Measurements from ENCODE around the gene ACTRT2.

The ACTRT2 gene

GRCh38 chr1:2980849-2981248, 40.4 kb upstream of the ACTRT2 start:
- Histone ChIP-seq H3K4me3 (no peak overlapping the region), H3K27ac (no peak overlapping the region)
- peak; percentile 62 for DNase-seq (ENCODE audit: low spot score)
- TF ChIP-seq CTCF (IDR thresholded peaks at IDR 0.05): no peak

GRCh38 chr1:2981388-2981787, 39.9 kb upstream of the ACTRT2 start:
- Histone ChIP-seq H3K27ac (no peak overlapping the region), H3K4me3 (no peak overlapping the region)
- TF ChIP-seq CTCF (IDR thresholded peaks at IDR 0.05): no peak
- no peak for DNase-seq (ENCODE audit: low spot score)

GRCh38 chr1:2981981-2982614, 39.2 kb upstream of the ACTRT2 start:
- Histone ChIP-seq H3K4me3 (no peak overlapping the region), H3K27ac (no peak overlapping the region)
- DNase-seq (ENCODE audit: low spot score): peak; percentile 61
- TF ChIP-seq CTCF (IDR thresholded peaks at IDR 0.05): no peak

GRCh38 chr1:2982615-2983318, 38.5 kb upstream of the ACTRT2 start:
- peak overlapping the region in 1 of 2 donors; percentile 29 for H3K27ac ChIP-seq
- TF ChIP-seq CTCF (IDR thresholded peaks at IDR 0.05): no peak
- H3K4me3 ChIP-seq: no peak overlapping the region
- peak; percentile 71 for DNase-seq (ENCODE audit: low spot score)

- Histone ChIP-seq H3K27ac (peak overlapping the region in 1 of 2 donors; percentile 3), H3K4me3 (no peak overlapping the region)
- DNase-seq (ENCODE audit: low spot score): no peak
- TF ChIP-seq CTCF (IDR thresholded peaks at IDR 0.05): no peak
These were observed 38.0 kb upstream of the ACTRT2 start for GRCh38 chr1:2983319-2983705.

- no peak for TF ChIP-seq CTCF (IDR thresholded peaks at IDR 0.05)
- no peak overlapping the region for H3K4me3 ChIP-seq
- no peak overlapping the region for H3K27ac ChIP-seq
- no peak for DNase-seq (ENCODE audit: low spot score)
These were observed 37.4 kb upstream of the ACTRT2 start for GRCh38 chr1:2983706-2984398.
